AG10803 (cell line): Measurements from ENCODE around the gene CDR2.
"Not testable (repeated sequence)": the region's sequence is repeated elsewhere in the genome, so short reads cannot be mapped to it uniquely, and the experiment has no call there.

Experiments
- DNase-seq: peaks from one replicate; pipeline ENCODE4 v3.0.0; 2010; ENCODE audit warnings: low read depth
- H3K4me3 ChIP-seq: 2 replicates; pipeline ENCODE4 v1.5.1; 2011; ENCODE audit warnings: mild to moderate bottlenecking, low read length, control low read depth
- CTCF ChIP-seq: conservative IDR thresholded peaks from 2 replicates; pipeline ENCODE4 v1.5.1; 2011; ENCODE audit warnings: mild to moderate bottlenecking, low read length, control low read depth, inconsistent platforms

CDR2 gene

GRCh38 chr16:22306788-22307187, 67.6 kb downstream of the CDR2 start:
- no peak for DNase-seq
- no peak for TF ChIP-seq CTCF
- no peak overlapping the region for H3K4me3 ChIP-seq

GRCh38 chr16:22304411-22304810, 70.0 kb downstream of the CDR2 start:
- no peak for DNase-seq
- H3K4me3 ChIP-seq = no peak overlapping the region
- TF ChIP-seq CTCF = no peak

GRCh38 chr16:22302776-22303363, 71.5 kb downstream of the CDR2 start:
- DNase-seq = no peak
- no peak overlapping the region for H3K4me3 ChIP-seq
- no peak for TF ChIP-seq CTCF

- not testable (repeated sequence) for DNase-seq, H3K4me3 ChIP-seq
Measured at GRCh38 chr16:22301423-22301822, 73.0 kb downstream of the CDR2 start.

- DNase-seq = peak; percentile 78
- TF ChIP-seq CTCF = peak; percentile 78
- no peak overlapping the region for H3K4me3 ChIP-seq
Measured at GRCh38 chr16:22300427-22301071, 73.9 kb downstream of the CDR2 start.

GRCh38 chr16:22299036-22299435, 75.4 kb downstream of the CDR2 start:
- DNase-seq = no peak
- no peak overlapping the region for H3K4me3 ChIP-seq

GRCh38 chr16:22297871-22298733, 76.3 kb downstream of the CDR2 start:
- peak; percentile 98 for DNase-seq
- no peak for TF ChIP-seq CTCF
- H3K4me3 ChIP-seq = peak overlapping the region; percentile 65

More at GRCh38 chr16:22299036-22299435, 75.4 kb downstream of the CDR2 start:
- TF ChIP-seq CTCF = no peak
